GM19372 (cell line): Measurements from ENCODE around the gene PHF2.

ENCODE experiments used
- ATAC-seq: cut with Tn5 transposase; IDR thresholded peaks from one replicate; pipeline ENCODE4 v1.9.1; 2021; ENCODE audit warnings: mild to moderate bottlenecking, low read depth, moderate library complexity; ENCODE audit not compliant: unreplicated experiment

Gene PHF2

GRCh38 chr9:93648181-93648580 lies 71.8 kb downstream of the PHF2 start:
- ATAC-seq = no peak

DNA sequence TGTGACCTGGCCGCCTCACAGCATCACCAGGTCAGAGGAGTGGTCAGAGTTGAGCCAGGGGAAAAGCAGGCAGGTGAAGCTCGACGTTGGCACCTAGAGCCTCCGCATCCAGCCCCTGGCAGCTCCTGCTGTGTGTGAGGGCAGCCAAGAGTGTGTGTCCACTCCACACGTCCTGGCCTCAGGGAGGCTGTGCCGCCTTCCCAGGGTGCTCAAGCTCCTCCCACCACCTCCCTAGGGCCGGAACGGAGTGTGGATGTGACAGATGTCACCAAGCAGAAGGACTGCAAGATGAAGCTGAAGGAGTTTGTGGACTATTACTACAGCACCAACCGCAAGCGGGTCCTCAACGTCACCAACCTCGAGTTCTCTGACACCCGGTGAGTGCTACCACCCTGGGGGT lies 72.5 kb downstream of the PHF2 start:
- ATAC-seq = no peak

- ATAC-seq = no peak
Measured at GRCh38 chr9:93649610-93650261, 73.4 kb downstream of the PHF2 start.

DNA sequence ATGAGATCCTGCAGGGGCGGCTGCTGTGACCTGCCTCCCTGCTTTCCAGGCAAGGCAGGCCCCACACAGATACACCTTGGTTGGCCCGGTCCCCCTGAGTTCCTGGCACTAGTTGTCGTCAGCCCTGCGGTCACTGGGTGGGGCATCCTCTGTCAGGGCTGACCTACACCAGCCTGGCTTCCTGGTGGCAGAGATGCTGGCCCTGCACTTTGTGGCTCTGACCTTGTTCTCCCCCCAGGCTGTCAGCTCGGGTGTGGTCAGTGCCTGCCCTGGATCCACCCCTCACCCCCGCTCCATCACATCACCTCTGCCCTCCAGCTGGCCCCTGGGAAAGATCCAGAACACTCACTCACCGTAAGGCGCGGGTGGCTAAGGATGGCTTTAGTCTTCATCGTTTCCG lies 74.1 kb downstream of the PHF2 start:
- no peak for ATAC-seq

- no peak for ATAC-seq
Measured at GRCh38 chr9:93651521-93651950, 75.2 kb downstream of the PHF2 start.

- no peak for ATAC-seq
Measured at GRCh38 chr9:93652604-93653592, 76.5 kb downstream of the PHF2 start.

DNA sequence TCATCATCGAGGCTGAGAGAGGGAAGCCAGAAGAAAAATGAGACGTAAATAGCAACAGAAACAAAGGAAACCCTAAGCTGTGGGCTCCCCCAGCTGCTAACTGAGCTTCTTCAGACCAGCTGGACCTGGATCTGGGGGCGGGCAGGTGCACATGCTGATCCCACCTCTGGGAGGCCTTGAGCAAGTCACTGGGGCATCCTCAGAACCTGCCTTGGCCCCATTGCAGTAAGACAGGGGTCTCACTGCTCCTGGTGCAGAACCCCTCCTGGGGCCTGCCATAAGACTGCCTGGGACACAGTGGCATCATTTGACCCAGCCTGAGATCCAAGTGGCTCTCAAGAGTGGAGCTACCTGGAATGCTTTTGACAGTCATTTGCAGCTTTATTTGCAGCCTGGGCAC lies 77.4 kb downstream of the PHF2 start:
- no peak for ATAC-seq

DNA sequence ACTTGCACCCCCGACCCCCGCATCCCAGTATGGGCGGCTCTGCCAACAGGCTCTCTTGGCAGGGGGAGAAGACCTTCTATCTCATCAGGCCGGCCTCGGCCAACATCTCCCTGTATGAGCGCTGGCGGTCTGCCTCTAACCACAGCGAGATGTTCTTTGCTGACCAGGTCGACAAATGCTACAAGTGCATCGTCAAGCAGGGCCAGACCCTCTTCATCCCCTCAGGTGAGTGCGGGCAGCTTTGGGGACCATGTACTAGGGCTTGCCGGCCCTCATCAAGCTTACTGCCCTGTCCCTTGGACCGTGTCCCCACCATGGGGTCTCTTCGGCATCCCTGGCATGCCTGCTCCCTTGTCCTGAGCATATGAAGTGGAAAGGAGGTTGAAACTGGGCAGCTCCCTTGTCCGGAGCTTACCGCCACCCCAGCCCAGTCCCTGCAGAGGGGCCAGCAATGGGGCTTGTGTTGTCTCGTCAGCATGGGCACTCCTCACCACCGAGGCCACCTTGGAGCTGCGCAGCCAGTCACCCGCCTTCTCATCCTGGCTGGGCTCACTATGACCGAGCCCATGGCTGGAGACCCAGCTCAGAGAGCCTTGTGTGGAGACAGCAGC lies 78.1 kb downstream of the PHF2 start:
- no peak for ATAC-seq

- ATAC-seq = no peak
Measured at GRCh38 chr9:93655621-93656425, 79.4 kb downstream of the PHF2 start.

- ATAC-seq = no peak
Measured at GRCh38 chr9:93656426-93657239, 80.2 kb downstream of the PHF2 start.

GRCh38 chr9:93657331-93658111 lies 81.1 kb downstream of the PHF2 start:
- no peak for ATAC-seq

DNA sequence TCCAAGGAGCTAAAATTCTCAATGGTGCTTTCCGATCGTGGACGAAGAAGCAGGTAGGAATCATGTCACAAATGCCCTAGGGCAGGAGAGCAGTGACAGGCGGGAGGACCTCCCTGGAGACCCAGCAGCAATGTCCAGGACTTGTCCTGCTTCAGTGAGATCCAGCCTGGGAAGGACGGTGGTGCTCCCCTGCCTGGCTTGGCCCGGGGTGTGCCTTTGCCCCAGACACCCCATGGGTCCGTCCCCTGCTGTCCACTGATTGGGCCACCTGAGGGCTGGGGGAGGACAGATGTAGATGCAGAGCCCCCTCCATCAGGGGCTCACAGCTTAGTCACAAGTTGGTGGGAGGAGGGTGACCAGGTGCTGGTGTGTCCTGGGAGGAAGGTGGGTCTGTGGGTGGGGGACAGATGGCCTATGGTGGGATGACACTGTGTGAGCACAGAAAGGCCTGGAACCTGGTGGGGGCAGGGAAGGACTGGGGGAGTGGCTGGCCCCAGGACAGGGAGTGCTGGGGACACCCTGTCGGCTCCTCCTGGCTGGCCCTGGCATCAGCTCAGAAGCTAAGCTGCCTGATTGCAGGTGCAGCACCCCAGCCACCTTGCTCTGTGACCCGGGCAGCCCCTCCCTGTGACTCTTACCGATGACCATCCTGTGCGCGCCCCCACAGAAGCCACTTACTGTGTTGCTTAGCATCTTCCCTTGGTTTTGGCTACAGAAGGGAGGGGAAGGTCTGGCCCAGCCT lies 82.0 kb downstream of the PHF2 start:
- no peak for ATAC-seq

GRCh38 chr9:93659044-93659836 lies 82.9 kb downstream of the PHF2 start:
- ATAC-seq = no peak

DNA sequence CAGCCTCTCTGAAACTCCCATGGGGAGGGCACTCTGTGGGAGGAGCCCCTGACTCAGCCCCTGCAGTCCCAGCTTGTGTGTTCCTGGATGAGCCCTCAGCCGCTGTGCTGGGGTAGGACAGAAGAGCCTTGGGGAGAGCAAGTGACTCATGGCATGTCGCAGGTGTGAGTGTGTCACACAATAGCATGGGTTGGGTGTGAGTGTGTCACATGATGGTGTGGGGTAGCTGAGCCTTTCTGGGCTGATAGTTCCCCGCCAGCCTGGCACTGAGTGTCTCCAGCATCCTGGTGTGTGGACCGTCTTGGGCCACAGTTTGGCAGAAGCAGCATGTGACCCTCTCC lies 83.4 kb downstream of the PHF2 start:
- ATAC-seq = no peak

DNA sequence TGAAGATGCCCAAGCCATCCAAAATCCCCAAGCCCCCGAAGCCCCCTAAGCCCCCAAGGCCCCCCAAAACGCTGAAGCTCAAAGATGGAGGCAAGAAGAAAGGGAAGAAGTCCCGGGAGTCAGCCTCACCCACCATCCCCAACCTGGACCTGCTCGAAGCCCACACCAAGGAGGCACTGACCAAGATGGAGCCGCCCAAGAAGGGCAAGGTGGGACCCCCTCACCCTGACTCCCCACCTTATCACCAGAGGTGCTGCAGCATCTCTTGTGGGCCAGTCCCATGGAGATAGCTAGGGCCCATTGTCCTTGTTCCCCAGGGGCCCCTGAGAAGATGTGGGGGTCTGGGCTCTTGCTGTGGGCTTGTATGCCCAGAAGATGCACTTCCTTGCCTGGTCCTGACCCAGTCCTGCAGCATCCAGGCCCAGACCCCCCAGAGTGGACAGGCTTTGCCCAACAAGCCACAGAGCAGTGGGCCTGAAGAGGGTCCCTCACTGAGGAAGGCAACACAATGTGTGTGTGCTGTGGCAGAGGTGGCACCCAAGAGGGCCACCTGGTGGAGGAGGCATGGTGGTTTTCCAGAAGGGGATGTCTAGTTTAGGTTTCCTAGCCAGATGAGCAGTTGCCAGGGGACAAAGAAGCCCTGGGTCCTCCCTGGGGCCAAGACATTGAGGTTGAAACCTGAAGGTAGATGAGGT lies 84.1 kb downstream of the PHF2 start:
- no peak for ATAC-seq

DNA sequence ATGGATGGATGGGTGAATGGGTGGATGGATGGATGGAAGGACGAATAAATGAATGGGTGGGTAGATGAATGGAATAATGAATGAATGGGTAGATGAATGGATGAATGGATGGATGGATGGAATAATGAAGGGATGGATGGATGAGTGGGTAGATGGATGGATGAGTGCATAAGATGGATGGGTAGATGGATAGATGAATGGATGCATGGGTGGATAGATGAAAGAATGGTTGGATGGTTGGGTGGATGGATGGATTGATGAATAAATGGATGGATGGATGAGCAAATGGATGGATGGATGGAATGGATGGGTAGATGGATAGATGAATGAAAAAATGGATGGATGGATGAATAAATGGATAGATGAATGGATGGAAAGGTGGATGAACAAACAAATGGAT lies 85.2 kb downstream of the PHF2 start:
- no peak for ATAC-seq

- ATAC-seq = no peak
Measured at GRCh38 chr9:93662016-93662638, 85.7 kb downstream of the PHF2 start.
